Smooth muscle cell (in vitro differentiated cells): ENCODE measurements around the gene TAF7. TPM values are rescaled to one million over a fixed set of nuclear protein-coding genes. Genes with fewer than 3 reads are reported as not detected.

Experiments
- DNase-seq: peaks from one replicate; lab custom pipeline; 2025; ENCODE audit not compliant: unreplicated experiment; lab: John Stamatoyannopoulos, UW
- H2AFZ ChIP-seq: fragments of 200-600 bp; sonication (generic); 2 replicates; pipeline ENCODE4 v1.6.0; 2016; ENCODE audit warnings: antibody characterized with exemption, low read depth, mild to moderate bottlenecking
- H3F3A ChIP-seq: fragments of 200-600 bp; sonication (generic); 2 replicates; pipeline ENCODE4 v1.6.0; 2017; ENCODE audit warnings: antibody characterized with exemption, low read depth
- H3K27ac ChIP-seq: fragments of 200-600 bp; sonication (generic); 2 replicates; pipeline ENCODE4 v1.5.1; 2016; ENCODE audit warnings: low read depth, mild to moderate bottlenecking
- H3K27me3 ChIP-seq: fragments of 200-600 bp; sonication (generic); 2 replicates; pipeline ENCODE4 v1.6.1; 2016; ENCODE audit warnings: low read depth, mild to moderate bottlenecking
- H3K36me3 ChIP-seq: fragments of 200-600 bp; sonication (generic); 2 replicates; pipeline ENCODE4 v1.5.1; 2016; ENCODE audit warnings: low read depth
- H3K4me1 ChIP-seq: fragments of 200-600 bp; sonication (generic); 2 replicates; pipeline ENCODE4 v1.5.1; 2016; ENCODE audit warnings: low read depth
- H3K4me2 ChIP-seq: fragments of 200-600 bp; sonication (generic); 2 replicates; pipeline ENCODE4 v1.6.0; 2016; ENCODE audit warnings: mild to moderate bottlenecking
- H3K4me3 ChIP-seq: fragments of 200-600 bp; sonication (generic); 2 replicates; pipeline ENCODE4 v1.5.1; 2016; ENCODE audit warnings: mild to moderate bottlenecking
- H3K79me2 ChIP-seq: fragments of 200-600 bp; sonication (generic); 2 replicates; pipeline ENCODE4 v1.6.0; 2016; ENCODE audit warnings: low read depth, mild to moderate bottlenecking
- H3K9ac ChIP-seq: fragments of 200-600 bp; sonication (generic); 2 replicates; pipeline ENCODE4 v1.6.0; 2016; ENCODE audit warnings: low read depth
- H3K9me3 ChIP-seq: fragments of 200-600 bp; sonication (generic); replicated peaks from 2 replicates; pipeline ENCODE4 v1.5.1; 2016; ENCODE audit warnings: low read depth
- H4K20me1 ChIP-seq: fragments of 200-600 bp; sonication (generic); 2 replicates; pipeline ENCODE4 v1.6.0; 2016; ENCODE audit warnings: low read depth
- CTCF ChIP-seq: fragments of 200-600 bp; sonication (generic); IDR thresholded peaks from 2 replicates; pipeline ENCODE4 v1.5.1; 2017; ENCODE audit warnings: borderline replicate concordance, mild to moderate bottlenecking, antibody characterized with exemption; ENCODE audit not compliant: insufficient read depth, poor library complexity, severe bottlenecking
- WGBS: methylation state at CpG from one replicate; pipeline ENCODE4 v1.1.7; 2016; ENCODE audit warnings: low lambda C conversion rate; 5-methylcytosine and 5-hydroxymethylcytosine counted together
- polyA plus RNA-seq: library from polyadenylated mRNA; unstranded; fragments of >200 nt; fragmentation: Nextera tagmentation; extraction: Ambion mirVana; gene quantifications from 2 replicates; pipeline ENCODE4 v1.2.1, GENCODE V29; 2016
- total RNA-seq: library from RNA; depleted of rRNA; stranded (reverse); fragments of >200 nt; gene quantifications from 2 replicates; pipeline ENCODE4 v1.2.3, GENCODE V29; 2014

TAF7 gene
- total and polyA plus RNA-seq, 2 experiments from 2014 or later: 83.0 to 105 TPM

- no peaks in the 10 kb centered on the region for H4K20me1 ChIP-seq
- no peak overlapping the region for H3K27ac ChIP-seq
- TF ChIP-seq CTCF: no peak
- H3K4me3 ChIP-seq: no peak overlapping the region
- peaks cover 44% of the 10 kb centered on the region for H3K79me2 ChIP-seq
- H3K9me3 ChIP-seq: peaks cover 50% of the 10 kb centered on the region
- H3K4me1 ChIP-seq: no peaks in the 10 kb centered on the region
- H2AFZ ChIP-seq: no peak overlapping the region
- no peak overlapping the region for H3K4me2 ChIP-seq
- no peak for DNase-seq
- H3K27me3 ChIP-seq: no peaks in the 10 kb centered on the region
- no peaks in the 10 kb centered on the region for H3F3A ChIP-seq
- no peak overlapping the region for H3K9ac ChIP-seq
- peaks cover 55% of the 10 kb centered on the region for H3K36me3 ChIP-seq
Measured at GRCh38 chr5:141313711-141314110, 6.9 kb downstream of the TAF7 start.

DNA sequence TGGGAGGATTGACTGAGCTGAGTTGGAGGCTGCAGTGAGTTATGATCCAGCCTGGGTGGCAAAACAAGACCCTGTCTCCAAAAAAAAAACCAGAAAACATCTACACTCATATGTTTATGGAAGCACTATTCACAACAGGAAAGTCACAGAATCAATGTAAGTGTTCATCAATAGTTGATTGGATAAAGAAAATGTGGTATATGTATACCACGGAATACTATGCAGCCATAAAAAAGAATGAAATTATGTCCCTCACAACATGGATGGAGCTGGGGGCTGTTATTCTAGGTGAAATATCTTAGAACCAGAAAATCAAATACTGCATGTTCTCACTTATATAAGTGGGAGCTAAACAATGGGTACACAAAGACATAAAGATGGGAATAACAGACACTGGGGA lies 14.0 kb downstream of the TAF7 start:
- H3K36me3 ChIP-seq: peaks cover 12% of the 10 kb centered on the region
- H3K9ac ChIP-seq: no peak overlapping the region

DNA sequence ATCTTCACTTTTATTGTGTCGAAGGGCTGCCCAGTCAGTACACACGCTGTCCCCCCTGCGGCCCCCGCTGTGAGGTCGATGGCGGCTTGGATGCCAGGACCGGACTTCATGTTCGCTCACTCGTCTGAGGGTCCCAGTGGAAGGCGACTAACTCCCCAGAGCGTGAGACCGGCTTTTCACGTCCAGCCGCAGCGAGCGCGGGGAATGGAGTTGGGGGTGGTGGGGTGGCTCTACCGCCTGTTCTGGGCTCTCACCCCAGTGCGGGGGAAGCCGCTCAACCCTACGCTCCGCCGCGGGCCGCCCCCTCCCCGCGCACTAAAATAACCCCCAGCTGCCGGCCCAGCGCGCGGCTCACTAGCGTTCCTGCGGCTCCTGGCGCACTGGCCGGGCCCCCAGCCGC lies 16.8 kb downstream of the TAF7 start, which contains the start of gene SLC25A2:
TSS of gene SLC25A2 (minus strand) at position 294 of the 400 bp plus-strand sequence. CDS start at position 110, 184 bp downstream.
- Histone ChIP-seq H2AFZ (no peak within 1 kb of the TSS), H4K20me1 (no peaks in the 10 kb centered on the region), H3K36me3 (peaks cover 12% of the 10 kb centered on the region), H3K27me3 (no peaks in the 10 kb centered on the region), H3K4me3 (no peak within 1 kb of the TSS), H3K4me2 (no peak within 1 kb of the TSS), H3K9ac (no peak within 1 kb of the TSS), H3K4me1 (no peaks in the 10 kb centered on the region), H3K9me3 (peaks cover 3% of the 10 kb centered on the region), H3K27ac (no peak within 1 kb of the TSS), H3K79me2 (no peaks in the 10 kb centered on the region), H3F3A (no peaks in the 10 kb centered on the region)
- DNase-seq: no peak
- 99% methylated on average over 30 of the region's 36 CpGs for WGBS
- no peak for TF ChIP-seq CTCF

More for the DNA sequence above, 14.0 kb downstream of the TAF7 start:
- 97% methylated on average over 1 of the region's 1 CpG for WGBS
- no peak overlapping the region for H3K4me2 ChIP-seq
- no peak overlapping the region for H3K27ac ChIP-seq
- H3K79me2 ChIP-seq: no peaks in the 10 kb centered on the region
- no peak for TF ChIP-seq CTCF
- no peak for DNase-seq
- peaks cover 8% of the 10 kb centered on the region for H3K9me3 ChIP-seq
- no peaks in the 10 kb centered on the region for H3F3A ChIP-seq
- no peak overlapping the region for H2AFZ ChIP-seq
- H3K4me3 ChIP-seq: no peak overlapping the region
- H3K4me1 ChIP-seq: no peaks in the 10 kb centered on the region
- no peaks in the 10 kb centered on the region for H4K20me1 ChIP-seq
- H3K27me3 ChIP-seq: no peaks in the 10 kb centered on the region

DNA sequence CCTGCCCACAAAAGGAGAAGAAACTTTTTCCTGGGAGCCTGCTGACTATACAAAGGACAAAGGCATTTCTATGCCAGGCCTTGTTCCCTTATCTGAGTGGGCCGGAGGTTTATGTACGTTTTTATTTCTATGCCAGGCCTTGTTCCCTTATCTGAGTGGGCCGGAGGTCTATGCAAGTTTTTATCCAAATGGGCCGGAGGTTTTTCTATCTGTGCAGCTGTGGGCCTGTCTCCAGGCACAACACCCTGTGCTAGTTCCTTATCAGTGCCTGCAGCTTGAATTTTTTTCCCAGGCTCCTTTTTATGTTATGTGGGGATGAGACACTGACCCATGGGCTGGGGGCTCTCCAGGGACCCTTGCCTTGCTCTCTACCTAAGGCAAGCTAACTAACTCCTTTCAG lies 22.2 kb downstream of the TAF7 start:
- Histone ChIP-seq H3K4me3 (no peak overlapping the region), H3K79me2 (peaks cover 3% of the 10 kb centered on the region), H3K27me3 (no peaks in the 10 kb centered on the region), H3K36me3 (peaks cover 8% of the 10 kb centered on the region), H3K27ac (no peak overlapping the region), H3K9ac (no peak overlapping the region), H2AFZ (no peak overlapping the region), H3K4me1 (no peaks in the 10 kb centered on the region), H3K9me3 (peaks cover 9% of the 10 kb centered on the region), H4K20me1 (no peaks in the 10 kb centered on the region), H3F3A (no peaks in the 10 kb centered on the region), H3K4me2 (no peak overlapping the region)
- DNase-seq: no peak
- 27% methylated on average over 4 of the region's 4 CpGs for WGBS
- TF ChIP-seq CTCF: no peak
